ENCODE measurements around the gene NEMP2.
"Not testable (repeated sequence)": the region's sequence is repeated elsewhere in the genome, so short reads cannot be mapped to it uniquely, and the experiment has no call there.

NEMP2 gene

GRCh38 chr2:190526105-190526750, 8.3 kb downstream of the NEMP2 start:
- DNase-seq (ENCODE audit: low read depth in 2 of 2) = no peak

- no peak for DNase-seq (ENCODE audit: low read depth in 2 of 2)
These were observed 9.6 kb downstream of the NEMP2 start for GRCh38 chr2:190524928-190525327.

- DNase-seq (ENCODE audit: low read depth in 2 of 2) = no peak
These were observed 14.4 kb downstream of the NEMP2 start for GRCh38 chr2:190519975-190520767.

- no peak for DNase-seq (ENCODE audit: low read depth in 2 of 2)
These were observed 17.1 kb downstream of the NEMP2 start for GRCh38 chr2:190517468-190517867.

GRCh38 chr2:190515687-190516086, 18.8 kb downstream of the NEMP2 start:
- DNase-seq (ENCODE audit: low read depth in 2 of 2) = no peak

- DNase-seq (ENCODE audit: low read depth in 2 of 2) = no peak
These were observed 19.8 kb downstream of the NEMP2 start for GRCh38 chr2:190514676-190515075.

- no peak for DNase-seq (ENCODE audit: low read depth in 2 of 2)
These were observed 20.6 kb downstream of the NEMP2 start for GRCh38 chr2:190513877-190514276.

GRCh38 chr2:190512539-190513095, 21.9 kb downstream of the NEMP2 start:
- DNase-seq (ENCODE audit: low read depth in 2 of 2) = no peak

- no peak for DNase-seq (ENCODE audit: low read depth in 2 of 2)
These were observed 23.4 kb downstream of the NEMP2 start for GRCh38 chr2:190511104-190511503.

GRCh38 chr2:190509895-190510294, 24.6 kb downstream of the NEMP2 start:
- DNase-seq (ENCODE audit: low read depth in 2 of 2) = not testable (repeated sequence)

- no peak for DNase-seq (ENCODE audit: low read depth in 2 of 2)
These were observed 27.4 kb downstream of the NEMP2 start for GRCh38 chr2:190507135-190507534.

- no peak for DNase-seq (ENCODE audit: low read depth in 2 of 2)
These were observed 27.9 kb downstream of the NEMP2 start for GRCh38 chr2:190506666-190507065.

- no peak for DNase-seq (ENCODE audit: low read depth in 2 of 2)
These were observed 28.8 kb downstream of the NEMP2 start for GRCh38 chr2:190505696-190506095.

GRCh38 chr2:190504912-190505311, 29.6 kb downstream of the NEMP2 start:
- DNase-seq (ENCODE audit: low read depth in 2 of 2) = no peak

GRCh38 chr2:190503088-190503487, 31.4 kb downstream of the NEMP2 start:
- DNase-seq (ENCODE audit: low read depth in 2 of 2) = no peak

GRCh38 chr2:190501702-190502407, 32.7 kb downstream of the NEMP2 start:
- no peak for DNase-seq (ENCODE audit: low read depth in 2 of 2)

- no peak for DNase-seq (ENCODE audit: low read depth in 2 of 2)
These were observed 33.3 kb downstream of the NEMP2 start for GRCh38 chr2:190501231-190501630.

GRCh38 chr2:190500054-190500502, 34.4 kb downstream of the NEMP2 start:
- DNase-seq (ENCODE audit: low read depth in 2 of 2) = no peak

- DNase-seq (ENCODE audit: low read depth in 2 of 2) = no peak
These were observed 35.2 kb downstream of the NEMP2 start for GRCh38 chr2:190499273-190499672.

GRCh38 chr2:190497428-190497827, 37.1 kb downstream of the NEMP2 start:
- no peak for DNase-seq (ENCODE audit: low read depth in 2 of 2)

- DNase-seq (ENCODE audit: low read depth in 2 of 2) = not testable (repeated sequence)
These were observed 39.8 kb downstream of the NEMP2 start for GRCh38 chr2:190494600-190495227.

GRCh38 chr2:190493095-190493494, 41.4 kb downstream of the NEMP2 start:
- DNase-seq (ENCODE audit: low read depth in 2 of 2) = no peak

Data from fibroblast of skin of left quadriceps (primary cell).